ENCODE measurements around the gene ROCK2.
"Not testable (repeated sequence)": the region's sequence is repeated elsewhere in the genome, so short reads cannot be mapped to it uniquely, and the experiment has no call there.

The ROCK2 gene

DNA sequence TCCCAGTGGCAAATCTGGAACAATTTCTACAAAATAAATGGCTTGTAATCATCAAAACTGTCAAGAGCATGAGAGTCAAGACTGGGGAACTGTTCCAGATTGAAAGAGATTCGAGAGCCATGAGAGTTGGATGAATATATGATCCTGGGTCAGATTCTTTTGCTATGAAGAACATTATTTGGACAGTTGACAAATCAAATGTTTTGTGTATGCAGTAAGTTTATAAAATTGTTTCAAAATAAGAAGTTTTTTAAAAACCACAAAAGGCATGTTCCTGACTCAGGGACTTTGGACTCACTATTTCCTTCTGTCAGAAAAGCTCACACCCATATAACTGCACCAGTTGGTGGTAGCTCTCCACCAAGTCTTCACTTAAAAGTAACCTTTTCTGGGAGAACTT, 38.5 kb downstream of the ROCK2 start:
- no peak for DNase-seq

DNA sequence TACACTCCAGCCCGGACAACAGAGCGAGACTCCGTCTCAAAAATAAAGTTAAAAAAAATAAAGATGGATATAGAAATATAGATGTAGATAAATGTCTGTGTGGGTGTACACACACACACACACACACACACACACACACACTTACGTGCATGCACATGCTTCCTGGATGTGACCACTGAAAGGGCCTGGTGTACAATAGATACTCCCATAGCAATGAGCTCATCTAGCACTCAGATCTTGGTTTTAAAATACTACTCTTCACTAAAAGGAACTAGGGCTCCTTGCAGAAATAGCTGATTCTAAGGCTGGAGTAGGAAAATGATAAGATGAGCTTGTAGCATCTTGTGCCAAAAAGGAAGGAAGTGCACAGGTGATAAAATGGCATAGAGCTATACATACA, 39.1 kb downstream of the ROCK2 start:
- no peak for DNase-seq

DNA sequence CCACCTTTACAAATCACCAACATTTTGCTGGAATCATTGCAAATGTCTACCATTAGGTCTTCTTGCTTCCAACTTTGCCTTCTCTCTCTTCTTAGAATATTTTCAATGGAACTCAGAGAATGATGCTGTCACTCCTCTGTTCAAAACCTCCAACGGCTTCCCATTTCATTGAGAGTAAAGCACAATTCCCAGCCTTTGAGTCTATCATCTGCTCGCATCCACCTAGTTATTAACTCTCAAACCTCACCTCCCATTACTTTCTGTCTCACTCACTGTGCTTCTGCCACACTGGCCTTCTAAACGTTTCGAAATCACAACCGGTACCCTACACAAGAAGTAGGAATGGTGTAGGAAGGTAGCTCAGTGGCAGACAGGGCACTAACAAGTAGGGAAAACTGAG, 40.0 kb downstream of the ROCK2 start:
- DNase-seq, result no peak

DNA sequence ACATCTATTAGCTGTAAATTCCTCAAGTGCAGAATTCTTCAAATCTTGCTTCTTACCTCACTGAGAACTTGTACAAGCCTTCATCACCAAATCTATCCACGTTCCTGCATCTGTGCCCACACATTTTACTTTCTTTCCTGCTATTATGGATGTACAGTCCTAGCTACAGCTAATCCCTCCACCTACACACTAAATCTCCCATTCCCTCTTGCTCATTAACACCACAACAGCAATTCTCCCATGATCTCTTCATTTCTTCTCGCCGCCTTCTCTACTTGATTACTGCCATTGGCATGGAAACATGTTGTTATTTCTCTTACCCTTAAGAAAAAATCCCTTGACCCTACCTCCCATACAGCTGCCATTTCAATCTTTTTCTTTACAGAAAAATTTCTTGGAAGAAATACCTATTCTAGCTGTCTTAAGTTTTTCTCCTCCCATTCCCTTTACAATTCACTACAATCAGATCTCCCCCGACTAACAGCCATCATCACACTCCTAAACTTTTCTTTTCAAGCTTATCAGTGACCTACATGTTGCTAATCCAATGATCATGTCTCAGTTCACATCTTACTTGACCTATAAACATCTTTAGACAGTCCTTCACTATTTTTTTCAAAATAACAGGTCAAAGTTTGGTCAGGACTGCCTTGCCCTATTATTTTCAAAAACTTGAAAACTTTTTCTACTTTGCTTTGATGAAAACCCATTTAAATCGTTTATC, 41.0 kb downstream of the ROCK2 start:
- DNase-seq, result no peak

DNA sequence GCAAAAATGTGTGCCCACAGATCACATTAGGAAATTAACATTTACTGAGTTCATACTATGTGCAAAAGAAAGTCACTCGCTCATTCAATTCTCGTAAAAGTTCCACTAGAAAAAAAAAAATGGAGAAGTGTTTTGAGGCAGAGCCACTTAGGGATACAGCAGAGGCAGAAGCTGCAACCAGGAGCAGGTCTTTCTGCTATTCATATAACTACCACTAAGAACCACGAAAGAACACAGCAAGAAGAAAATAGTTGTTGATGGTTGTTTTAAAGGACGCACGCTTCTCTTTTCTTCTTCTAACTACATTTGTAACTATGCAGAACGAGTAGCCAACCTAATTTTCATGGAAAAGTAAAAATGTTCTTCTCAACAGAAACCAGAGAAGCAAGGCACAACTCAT, 45.0 kb downstream of the ROCK2 start:
- DNase-seq, result no peak

DNA sequence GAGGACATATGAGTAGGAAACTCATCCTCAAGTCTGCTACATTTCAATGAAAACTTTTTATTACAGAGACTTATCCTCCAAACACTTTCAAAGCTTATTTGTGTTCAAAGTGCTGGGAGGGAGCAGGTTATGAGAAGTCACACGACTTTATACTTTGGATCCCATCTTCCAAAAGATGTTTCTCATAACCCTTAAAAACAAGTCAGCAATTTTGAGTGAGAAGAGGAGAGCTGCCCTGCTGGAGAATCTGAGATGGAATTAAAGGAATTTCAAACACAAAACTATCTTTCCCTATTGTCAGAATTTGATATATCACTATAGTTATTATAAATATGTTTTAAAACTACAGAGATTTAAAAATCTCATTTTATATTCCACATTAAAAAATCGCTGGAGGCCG, 45.8 kb downstream of the ROCK2 start:
- DNase-seq, result no peak

DNA sequence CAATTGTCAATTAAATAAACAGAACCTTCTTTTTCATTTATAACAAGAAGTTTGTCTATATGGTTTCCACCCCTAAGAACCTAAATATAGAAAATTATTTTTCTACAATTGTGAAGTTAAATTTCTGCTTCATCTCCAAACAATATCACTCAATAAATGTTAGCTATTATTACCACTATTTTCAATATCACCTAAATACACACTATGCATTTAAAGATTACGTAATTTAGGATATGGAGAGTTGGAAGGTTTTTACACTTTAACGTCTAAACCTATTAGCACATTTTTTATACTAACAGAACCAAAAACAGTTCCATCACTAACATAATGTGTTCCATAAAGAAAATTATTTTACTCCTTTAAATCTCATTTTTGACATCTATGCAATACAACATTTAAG, 48.0 kb downstream of the ROCK2 start:
- no peak for DNase-seq

DNA sequence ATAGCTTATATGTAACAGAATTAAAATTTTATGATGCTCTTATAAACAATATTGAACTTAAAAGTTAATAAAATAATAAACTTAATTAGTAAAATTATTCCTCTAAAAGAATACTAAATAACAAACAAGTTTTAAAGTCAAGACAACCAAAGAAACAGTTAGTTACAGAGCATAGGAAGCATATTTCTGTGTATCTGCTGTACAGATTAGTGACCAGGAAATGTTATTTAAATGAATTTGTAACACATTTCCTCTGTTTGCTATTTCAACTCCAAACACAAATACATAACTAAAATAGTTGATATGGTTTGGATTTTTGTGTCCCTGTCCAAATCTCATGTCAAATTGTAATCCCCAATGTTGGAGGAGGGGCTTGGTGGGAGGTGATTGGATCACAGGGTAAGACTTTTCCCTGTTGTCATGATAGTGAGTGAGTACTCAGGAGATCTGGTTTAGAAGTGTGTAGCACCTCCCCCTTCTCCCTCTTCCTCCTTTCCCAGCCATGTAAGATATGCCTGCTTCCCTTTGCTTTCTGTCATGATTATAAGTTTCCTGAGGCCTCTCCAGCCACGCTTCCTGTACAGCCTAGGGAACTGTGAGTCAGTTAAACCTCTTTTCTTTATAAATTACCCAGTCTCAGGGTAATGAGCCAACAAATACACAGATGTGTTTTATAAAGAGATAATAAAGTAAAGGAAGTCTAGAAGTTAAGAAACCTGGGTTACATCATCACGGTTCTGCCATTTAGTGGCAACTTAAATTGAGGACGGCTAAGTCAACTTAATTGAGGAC, 51.8 kb downstream of the ROCK2 start:
- DNase-seq, result no peak

DNA sequence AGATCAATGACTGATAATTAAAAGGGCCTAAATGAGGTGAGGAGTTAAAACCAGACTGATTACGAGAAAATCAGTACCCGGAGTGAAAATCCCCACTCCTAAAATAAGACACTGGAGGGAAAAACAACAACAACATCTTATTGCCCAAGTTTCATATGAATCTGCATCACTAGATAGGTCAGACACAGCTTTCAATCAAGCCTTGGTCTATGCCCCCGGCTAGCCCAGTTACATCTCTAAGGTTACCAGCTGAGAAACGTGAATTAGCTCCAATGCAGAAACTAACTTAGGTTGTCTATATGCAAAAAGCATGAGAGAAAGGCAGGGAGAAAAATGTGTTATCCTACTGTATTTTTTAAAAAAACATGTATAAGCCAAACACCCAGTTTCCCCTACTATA, 53.7 kb downstream of the ROCK2 start:
- no peak for DNase-seq

DNA sequence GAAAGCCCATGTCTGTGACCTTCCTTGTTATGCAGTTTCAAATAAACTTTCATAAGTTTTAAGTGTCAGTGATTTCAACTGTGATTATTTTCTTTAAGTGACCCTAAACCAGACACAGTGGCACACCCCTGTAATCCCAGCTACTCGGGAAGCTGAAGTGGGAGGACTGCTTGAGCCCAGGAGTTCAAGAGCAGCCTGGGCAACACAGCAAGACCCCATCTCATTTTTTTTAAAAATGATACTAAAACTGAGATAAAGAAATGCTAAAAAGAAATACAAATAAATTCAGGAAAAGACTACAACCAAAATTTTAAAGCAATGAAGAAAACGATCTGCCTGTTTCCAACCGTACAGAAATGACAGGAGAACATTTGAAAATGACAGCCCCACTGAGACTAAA, 54.2 kb downstream of the ROCK2 start:
- no peak for DNase-seq

DNA sequence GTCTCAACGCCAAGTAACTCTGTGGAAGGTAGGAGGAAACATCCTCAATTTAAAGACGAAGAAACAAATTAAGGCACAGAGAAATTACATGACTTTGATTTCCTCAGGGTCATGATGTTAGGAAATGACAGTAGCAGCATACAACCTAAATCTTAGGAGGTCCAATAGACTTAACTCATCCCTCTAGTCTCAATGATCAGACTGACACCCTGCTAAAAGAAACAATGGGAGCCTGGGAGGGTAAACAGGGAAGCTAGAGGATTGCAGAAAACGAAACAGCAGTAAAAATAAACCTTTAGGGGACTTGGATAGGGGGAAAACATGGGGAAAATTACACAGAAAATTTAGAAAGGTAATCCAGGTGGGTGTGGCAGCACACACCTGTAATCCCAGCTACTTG, 56.0 kb downstream of the ROCK2 start:
- no peak for DNase-seq

DNA sequence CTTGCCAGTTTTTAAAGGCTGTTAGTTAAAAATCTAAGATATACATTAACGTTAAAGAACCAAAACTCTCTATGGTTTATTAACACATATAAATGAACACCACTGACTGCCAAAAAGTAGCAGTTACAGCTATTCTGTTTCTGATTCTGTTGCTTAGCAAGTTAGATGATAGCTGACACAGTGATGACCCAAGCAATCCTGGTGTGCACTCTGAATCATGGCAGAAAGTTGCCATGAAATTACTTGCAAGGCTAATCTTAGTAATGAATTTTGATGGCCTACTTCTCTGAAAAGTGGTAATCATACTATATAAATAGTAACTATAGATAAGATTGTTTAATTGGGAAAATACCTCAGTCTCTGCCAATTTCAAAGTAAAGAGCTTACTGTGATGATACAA, 57.7 kb downstream of the ROCK2 start:
- DNase-seq, result no peak

DNA sequence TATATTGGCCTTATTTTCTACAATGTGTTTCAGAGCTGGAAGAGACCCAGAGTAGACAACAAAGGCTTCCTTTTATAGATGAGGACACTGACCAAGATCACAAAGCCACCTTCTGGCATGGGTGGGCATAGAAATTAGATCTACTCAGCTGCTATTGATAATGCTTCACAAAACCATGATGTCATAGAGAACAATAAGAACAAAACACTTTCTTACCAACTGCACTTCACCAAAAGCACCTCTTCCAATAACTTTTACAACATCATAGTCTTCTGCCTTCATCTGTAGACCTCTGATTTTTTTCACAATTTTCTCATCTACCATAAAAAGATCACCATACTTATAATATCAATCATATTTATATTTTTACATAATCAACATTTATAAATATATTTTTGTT, 58.1 kb downstream of the ROCK2 start:
- DNase-seq, result no peak

DNA sequence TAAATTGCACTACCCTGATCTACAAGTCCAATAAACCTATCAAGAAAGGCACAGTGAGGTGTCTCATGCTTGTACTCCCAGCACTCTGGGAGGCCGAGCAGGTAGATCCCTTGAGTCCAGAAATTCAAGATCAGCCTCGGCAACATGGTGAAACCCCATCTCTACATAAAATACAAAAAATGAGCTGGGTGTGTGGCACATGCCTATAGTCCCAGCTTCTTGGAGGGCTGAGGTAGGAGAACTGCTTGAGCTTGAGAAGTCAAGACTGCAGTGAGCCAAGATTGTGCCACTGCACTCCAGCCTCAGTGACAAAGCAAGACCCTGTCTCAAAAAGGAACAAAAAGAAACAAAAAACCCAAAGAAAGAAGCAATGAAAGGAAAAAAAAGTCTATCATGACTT, 58.9 kb downstream of the ROCK2 start:
- no peak for DNase-seq

DNA sequence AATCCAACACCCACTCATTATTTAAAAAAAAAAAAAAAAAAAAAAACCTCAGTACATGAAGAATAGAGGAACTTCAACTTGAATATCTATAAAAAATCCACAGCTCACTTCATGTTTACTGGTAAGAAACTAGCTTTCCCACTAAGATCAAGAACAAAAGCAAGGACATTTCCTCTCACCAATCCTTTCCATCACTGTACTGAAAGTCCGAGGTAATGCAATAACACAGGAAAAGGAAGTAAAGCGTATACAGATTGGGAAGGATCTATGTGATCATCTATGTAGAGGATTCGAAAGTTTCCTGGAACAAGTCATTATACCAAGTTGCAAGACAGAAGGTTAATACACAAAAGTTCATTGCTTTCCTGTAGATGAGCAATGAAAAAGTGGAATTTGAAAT, 63.2 kb downstream of the ROCK2 start:
- DNase-seq, result no peak

DNA sequence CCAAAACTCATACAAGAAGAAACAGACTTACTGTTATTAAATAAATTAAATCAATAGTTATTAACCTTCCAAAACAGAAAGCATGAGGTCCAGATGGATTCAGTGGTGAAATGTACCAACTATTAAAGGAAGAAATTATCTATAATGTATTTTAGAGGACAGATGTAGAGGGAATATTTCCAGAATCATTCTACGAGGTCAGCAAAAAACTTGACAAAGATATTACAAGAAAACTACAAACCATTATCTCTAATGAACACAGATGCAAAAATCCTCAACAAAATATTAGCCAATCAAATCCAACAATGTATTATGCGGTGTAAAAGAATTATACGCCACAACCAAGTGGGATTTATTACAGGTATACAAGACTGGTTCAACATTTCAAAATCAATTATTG, 63.7 kb downstream of the ROCK2 start:
- DNase-seq, result no peak

DNA sequence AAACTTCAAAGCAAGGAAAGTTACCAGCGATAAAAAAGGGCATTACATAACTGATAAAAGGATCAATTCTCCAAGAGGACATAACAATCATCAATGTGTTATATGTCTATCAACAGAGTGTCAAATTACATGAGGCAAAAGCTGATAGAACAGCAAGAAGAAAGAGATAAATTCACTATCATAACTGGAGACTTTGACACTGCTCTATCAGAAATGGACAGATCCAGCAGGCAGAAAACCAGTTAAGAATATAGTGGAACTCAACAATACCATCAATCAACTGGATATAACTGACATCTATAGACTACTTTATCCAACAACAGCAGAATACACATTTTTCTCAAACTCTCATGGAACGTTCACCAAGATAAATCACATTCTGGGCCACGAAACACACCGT, 65.0 kb downstream of the ROCK2 start:
- no peak for DNase-seq

DNA sequence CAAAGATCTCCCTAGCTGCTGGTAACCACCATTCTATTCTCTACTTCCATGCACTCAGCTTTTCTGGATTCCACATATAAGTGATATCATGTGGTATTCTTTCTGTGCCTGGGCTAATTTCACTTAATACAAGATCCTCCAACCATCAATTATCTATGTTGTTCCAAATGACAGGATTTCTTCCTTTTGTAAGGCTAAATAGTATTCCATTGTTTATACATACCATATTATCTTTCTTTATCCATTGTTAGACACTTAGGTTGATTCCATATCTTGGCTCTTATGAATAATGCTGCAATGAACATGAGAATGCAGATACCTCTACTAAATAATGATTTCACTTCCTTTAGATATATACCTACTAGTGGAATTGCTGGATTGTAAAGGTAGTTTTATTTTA, 66.2 kb downstream of the ROCK2 start:
- DNase-seq, result no peak

DNA sequence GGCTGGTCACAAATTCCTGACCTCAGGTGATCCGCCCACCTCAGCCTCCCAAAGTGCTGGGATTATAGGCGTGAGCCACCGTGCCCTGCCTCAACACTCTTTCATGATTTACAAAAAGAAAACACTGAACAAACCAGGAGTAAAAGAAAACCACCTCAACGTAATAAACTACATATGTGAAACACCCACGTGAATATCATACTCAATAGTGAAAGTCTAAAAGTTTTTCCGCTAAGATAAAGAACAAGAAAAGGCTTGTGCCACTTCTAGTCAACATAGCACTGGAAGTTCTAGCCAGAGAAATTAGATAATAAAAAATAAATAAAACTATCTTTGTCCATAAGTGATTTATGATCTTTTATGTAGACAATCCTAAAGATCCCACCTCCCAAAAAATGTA, 68.5 kb downstream of the ROCK2 start:
- DNase-seq, result no peak

DNA sequence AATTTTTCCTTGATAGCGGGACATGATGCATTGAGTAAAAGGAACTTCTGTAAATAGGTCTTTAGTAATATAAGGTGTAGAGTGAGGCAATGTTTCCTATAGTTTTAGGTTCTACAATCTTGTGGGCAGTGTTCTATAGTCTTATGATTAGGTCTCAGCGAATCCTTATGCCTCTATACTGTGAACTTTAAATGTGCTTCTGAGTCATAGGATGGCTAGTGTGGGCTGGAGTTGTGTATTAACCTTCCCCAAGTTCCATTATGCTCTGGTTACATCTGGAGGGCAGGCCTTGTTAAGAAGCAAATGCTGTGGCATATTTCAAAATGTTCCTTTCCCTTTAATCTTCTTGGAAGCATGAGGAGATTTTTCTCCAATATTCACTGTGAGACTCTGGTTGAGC, 73.5 kb downstream of the ROCK2 start:
- DNase-seq, result no peak

DNA sequence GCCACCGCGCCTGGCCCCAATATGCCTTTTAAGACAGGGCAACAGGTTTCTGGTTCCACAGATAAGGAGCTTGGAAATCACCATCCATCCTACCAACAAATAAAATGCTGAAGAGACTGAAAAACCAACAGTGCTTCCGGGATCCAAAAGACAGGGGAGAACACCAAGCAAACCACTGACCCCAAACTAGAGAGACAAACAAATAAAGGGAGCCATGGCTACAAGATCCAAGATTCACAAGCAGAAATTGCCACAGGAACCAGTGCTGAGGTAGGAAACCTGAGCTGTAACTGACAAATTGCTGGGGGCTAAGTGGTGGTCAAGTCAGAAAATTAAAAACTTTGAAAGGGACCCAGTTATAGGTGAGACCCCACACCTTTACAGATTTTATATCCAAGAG, 76.5 kb downstream of the ROCK2 start:
- no peak for DNase-seq

DNA sequence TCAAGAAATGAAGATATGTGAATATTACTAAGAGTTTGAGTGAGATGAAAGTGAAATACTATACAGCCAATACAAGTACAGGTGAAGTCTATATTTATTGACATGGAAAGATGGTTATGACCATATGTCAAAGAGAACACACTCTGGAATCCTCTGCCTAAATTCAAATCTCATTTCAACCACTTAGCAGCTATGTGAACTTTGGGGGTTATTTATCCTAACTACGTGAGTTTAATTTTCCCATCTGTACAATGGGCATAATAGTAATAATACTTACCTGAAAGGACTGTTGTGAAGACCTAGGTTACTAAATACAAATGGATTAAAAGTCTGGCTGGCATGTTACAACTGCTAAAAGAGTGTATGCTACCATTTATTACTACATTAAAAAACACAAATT, 79.6 kb downstream of the ROCK2 start:
- no peak for DNase-seq

DNA sequence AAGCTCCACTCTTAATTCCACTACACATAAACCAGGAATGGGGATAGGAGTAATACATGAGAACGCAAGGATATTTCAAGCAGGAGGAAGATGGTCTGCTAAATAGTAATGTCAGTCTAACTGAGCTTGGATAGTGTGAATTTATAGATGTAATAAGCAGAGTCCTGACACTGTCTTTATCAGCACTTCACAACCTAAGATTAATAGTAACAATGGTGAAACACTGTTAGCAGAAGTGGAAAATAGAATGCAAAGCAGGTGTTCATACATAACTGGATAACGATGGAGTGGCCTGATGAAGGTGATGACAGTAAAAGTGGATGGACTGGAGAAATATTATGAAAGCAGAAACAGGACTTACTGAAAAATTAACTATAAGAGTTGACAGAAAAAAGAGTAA, 80.4 kb downstream of the ROCK2 start:
- DNase-seq, result no peak

DNA sequence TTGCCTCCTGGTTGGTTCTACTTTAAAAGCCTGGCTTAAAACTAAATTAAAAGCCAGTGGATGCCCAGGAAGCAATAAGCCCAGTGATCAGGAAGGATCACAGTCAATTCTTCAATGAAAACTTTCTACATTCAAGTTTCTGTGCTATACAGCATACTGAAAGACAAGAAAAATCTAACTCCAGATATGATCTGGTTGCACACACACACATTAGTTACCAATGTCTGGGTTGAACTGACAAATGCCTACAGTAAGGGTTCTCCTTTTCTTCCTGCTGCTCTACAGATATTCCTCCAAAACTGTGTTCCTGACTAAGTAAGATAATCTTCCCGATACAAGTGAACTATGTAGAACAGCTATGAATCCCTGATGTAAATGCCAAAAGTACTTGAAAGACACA, 81.3 kb downstream of the ROCK2 start:
- no peak for DNase-seq

DNA sequence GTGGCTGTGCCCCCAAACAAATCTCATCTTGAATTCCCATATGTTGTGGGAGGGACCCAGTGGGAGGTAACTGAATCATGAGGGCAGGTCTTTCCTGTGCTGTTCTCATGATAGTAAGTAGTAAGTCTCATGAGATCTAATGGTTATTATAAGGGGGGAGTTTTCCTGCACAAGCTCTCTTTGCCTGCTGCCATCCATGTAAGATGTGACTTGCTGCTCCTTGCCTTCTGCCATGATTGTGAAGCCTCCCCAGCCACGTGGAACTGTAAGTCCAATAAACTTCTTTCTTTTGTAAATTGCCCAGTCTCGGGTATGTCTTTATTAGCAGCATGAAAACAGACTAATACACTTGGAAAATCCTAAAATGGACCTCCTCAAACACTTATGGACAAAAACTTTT, 82.0 kb downstream of the ROCK2 start:
- DNase-seq, result not testable (repeated sequence)

All from activated effector memory CD4-positive, alpha-beta T cell treated with Interleukin-2 at 50 U/mL for 16 hours (primary cell).